HEK293 (cell line): Measurements from ENCODE around the gene SSTR5.

Experiments
- BCL11A ChIP-seq: fragments of 450-650 bp; formaldehyde crosslinking; IDR thresholded peaks from 2 replicates; pipeline ENCODE4 v1.5.1; 2016; ENCODE audit warnings: low read depth, missing biosample characterization, missing genetic modification characterization
- BCL11B ChIP-seq: fragments of 450-650 bp; formaldehyde crosslinking; IDR thresholded peaks from 2 replicates; pipeline ENCODE4 v1.5.1; 2016; ENCODE audit warnings: low read depth, missing biosample characterization, missing genetic modification characterization
- GLI2 ChIP-seq: fragments of 450-650 bp; formaldehyde crosslinking; IDR thresholded peaks from 2 replicates; pipeline ENCODE4; 2017; ENCODE audit warnings: missing biosample characterization, missing genetic modification characterization, low read depth, borderline replicate concordance
- GLIS1 ChIP-seq: fragments of 450-650 bp; formaldehyde crosslinking; IDR thresholded peaks from 2 replicates; pipeline ENCODE4 v1.5.1; 2016; ENCODE audit warnings: missing biosample characterization, missing genetic modification characterization
- HOXC10 ChIP-seq: sonication (generic); formaldehyde crosslinking; IDR thresholded peaks from 2 replicates; pipeline ENCODE4 v1.8.1; 2023; ENCODE audit warnings: mild to moderate bottlenecking, missing genetic modification reagents
- KLF7 ChIP-seq: fragments of 450-650 bp; formaldehyde crosslinking; IDR thresholded peaks from 2 replicates; pipeline ENCODE4 v1.5.1; 2016; ENCODE audit warnings: missing biosample characterization, missing genetic modification characterization, borderline replicate concordance
- MZF1 ChIP-seq: fragments of 450-650 bp; formaldehyde crosslinking; IDR thresholded peaks from 2 replicates; pipeline ENCODE4 v1.5.1; 2017; ENCODE audit warnings: missing biosample characterization, missing genetic modification characterization, borderline replicate concordance
- REPIN1 ChIP-seq: fragments of 450-650 bp; formaldehyde crosslinking; IDR thresholded peaks from 2 replicates; pipeline ENCODE4 v1.5.1; 2017; ENCODE audit warnings: missing biosample characterization, missing genetic modification characterization, low read depth
- SALL2 ChIP-seq: fragments of 450-650 bp; formaldehyde crosslinking; IDR thresholded peaks from 2 replicates; pipeline ENCODE4 v1.5.0; 2017; ENCODE audit warnings: missing biosample characterization, mild to moderate bottlenecking, missing genetic modification characterization, borderline replicate concordance
- SP7 ChIP-seq: fragments of 450-650 bp; formaldehyde crosslinking; IDR thresholded peaks from 2 replicates; pipeline ENCODE4 v1.5.1; 2016; ENCODE audit warnings: missing biosample characterization, missing genetic modification characterization
- YY1 ChIP-seq: fragments of 450-650 bp; formaldehyde crosslinking; IDR thresholded peaks from 2 replicates; pipeline ENCODE4 v1.5.1; 2018; ENCODE audit warnings: missing biosample characterization, missing genetic modification characterization
- ZBTB1 ChIP-seq: fragments of 450-650 bp; formaldehyde crosslinking; IDR thresholded peaks from 2 replicates; pipeline ENCODE4 v1.5.1; 2016; ENCODE audit warnings: missing biosample characterization, missing genetic modification characterization
- ZIC2 ChIP-seq: fragments of 450-650 bp; formaldehyde crosslinking; IDR thresholded peaks from 2 replicates; pipeline ENCODE4 v1.5.1; 2016; ENCODE audit warnings: missing biosample characterization, missing genetic modification characterization
- ZNF146 ChIP-seq: fragments of 450-650 bp; formaldehyde crosslinking; IDR thresholded peaks from 2 replicates; pipeline ENCODE4 v1.5.1; 2016; ENCODE audit warnings: missing biosample characterization, missing genetic modification characterization
- ZNF16 ChIP-seq: fragments of 450-650 bp; formaldehyde crosslinking; IDR thresholded peaks from 2 replicates; pipeline ENCODE4 v1.5.1; 2016; ENCODE audit warnings: low read depth, missing biosample characterization, missing genetic modification characterization
- ZNF175 ChIP-seq: fragments of 450-650 bp; formaldehyde crosslinking; IDR thresholded peaks from 2 replicates; pipeline ENCODE4 v1.5.1; 2016; ENCODE audit warnings: missing biosample characterization, missing genetic modification characterization
- ZNF184 ChIP-seq: fragments of 450-650 bp; IDR thresholded peaks from 2 replicates; pipeline ENCODE4 v1.5.1; 2018; ENCODE audit warnings: missing biosample characterization, mild to moderate bottlenecking, missing genetic modification characterization
- ZNF214 ChIP-seq: fragments of 450-650 bp; formaldehyde crosslinking; IDR thresholded peaks from 2 replicates; pipeline ENCODE4 v1.5.1; 2017; ENCODE audit warnings: missing biosample characterization, mild to moderate bottlenecking, missing genetic modification characterization, borderline replicate concordance
- ZNF266 ChIP-seq: fragments of 450-650 bp; formaldehyde crosslinking; IDR thresholded peaks from 2 replicates; pipeline ENCODE4 v1.5.1; 2016; ENCODE audit warnings: missing biosample characterization, missing genetic modification characterization, low read depth
- ZNF311 ChIP-seq: fragments of 450-650 bp; formaldehyde crosslinking; IDR thresholded peaks from 2 replicates; pipeline ENCODE4 v1.5.1; 2017; ENCODE audit warnings: missing biosample characterization, missing genetic modification characterization, borderline replicate concordance
- ZNF335 ChIP-seq: fragments of 450-650 bp; formaldehyde crosslinking; conservative IDR thresholded peaks from 2 replicates; pipeline ENCODE4 v1.5.1; 2016; ENCODE audit warnings: missing biosample characterization, missing genetic modification characterization
- ZNF394 ChIP-seq: fragments of 450-650 bp; formaldehyde crosslinking; IDR thresholded peaks from 2 replicates; pipeline ENCODE4 v1.5.1; 2016; ENCODE audit warnings: missing biosample characterization, missing genetic modification characterization, mild to moderate bottlenecking, moderate library complexity, borderline replicate concordance
- ZNF426 ChIP-seq: fragments of 450-650 bp; formaldehyde crosslinking; IDR thresholded peaks from 2 replicates; pipeline ENCODE4 v1.5.1; 2017; ENCODE audit warnings: missing biosample characterization, missing genetic modification characterization, mild to moderate bottlenecking, inconsistent platforms, moderate library complexity
- ZNF433 ChIP-seq: fragments of 450-650 bp; formaldehyde crosslinking; IDR thresholded peaks from 2 replicates; pipeline ENCODE4 v1.5.1; 2016; ENCODE audit warnings: missing biosample characterization, missing genetic modification characterization, low read depth
- ZNF555 ChIP-seq: fragments of 450-650 bp; formaldehyde crosslinking; conservative IDR thresholded peaks from 2 replicates; pipeline ENCODE4 v1.5.1; 2017; ENCODE audit warnings: missing biosample characterization, mild to moderate bottlenecking, missing genetic modification characterization, inconsistent platforms
- ZNF600 ChIP-seq: fragments of 450-650 bp; formaldehyde crosslinking; IDR thresholded peaks from 2 replicates; pipeline ENCODE4 v1.5.1; 2016; ENCODE audit warnings: missing biosample characterization, missing genetic modification characterization
- ZNF623 ChIP-seq: fragments of 450-650 bp; formaldehyde crosslinking; IDR thresholded peaks from 2 replicates; pipeline ENCODE4 v1.5.1; 2016; ENCODE audit warnings: missing biosample characterization, missing genetic modification characterization
- ZNF624 ChIP-seq: fragments of 450-650 bp; formaldehyde crosslinking; IDR thresholded peaks from 2 replicates; pipeline ENCODE4 v1.5.1; 2017; ENCODE audit warnings: missing biosample characterization, missing genetic modification characterization
- ZNF626 ChIP-seq: fragments of 450-650 bp; sonication (Bioruptor Pico); formaldehyde crosslinking; IDR thresholded peaks from 2 replicates; pipeline ENCODE4 v1.5.1; 2018; ENCODE audit warnings: missing biosample characterization, missing genetic modification characterization, inconsistent platforms
- ZNF654 ChIP-seq: fragments of 450-650 bp; formaldehyde crosslinking; IDR thresholded peaks from 2 replicates; pipeline ENCODE4 v1.5.1; 2016; ENCODE audit warnings: low read depth, missing biosample characterization, missing genetic modification characterization
- ZNF701 ChIP-seq: fragments of 450-650 bp; formaldehyde crosslinking; IDR thresholded peaks from 2 replicates; pipeline ENCODE4 v1.5.1; 2016; ENCODE audit warnings: missing biosample characterization, missing genetic modification characterization
- ZNF747 ChIP-seq: fragments of 450-650 bp; formaldehyde crosslinking; IDR thresholded peaks from 2 replicates; pipeline ENCODE4 v1.5.1; 2016; ENCODE audit warnings: missing biosample characterization, missing genetic modification characterization
- ZNF776 ChIP-seq: fragments of 450-650 bp; formaldehyde crosslinking; IDR thresholded peaks from 2 replicates; pipeline ENCODE4 v1.5.0; 2017; ENCODE audit warnings: missing biosample characterization, missing genetic modification characterization, borderline replicate concordance
- ZNF785 ChIP-seq: fragments of 450-650 bp; formaldehyde crosslinking; IDR thresholded peaks from 2 replicates; pipeline ENCODE4 v1.5.1; 2016; ENCODE audit warnings: missing biosample characterization, missing genetic modification characterization
- ZNF792 ChIP-seq: fragments of 450-650 bp; formaldehyde crosslinking; IDR thresholded peaks from 2 replicates; pipeline ENCODE4 v1.5.1; 2016; ENCODE audit warnings: missing biosample characterization, missing genetic modification characterization
- TF ChIP-seq, protein P1 (sequence below): fragments of 450-650 bp; formaldehyde crosslinking; IDR thresholded peaks from 2 replicates; pipeline ENCODE4 v1.5.1; 2016; ENCODE audit warnings: missing biosample characterization, missing genetic modification characterization, low read depth
- TF ChIP-seq, protein P2 (sequence below): fragments of 450-650 bp; IDR thresholded peaks from 2 replicates; pipeline ENCODE4 v1.5.1; 2018; ENCODE audit warnings: missing biosample characterization, missing genetic modification characterization
- TF ChIP-seq, protein P3 (sequence below): fragments of 450-650 bp; formaldehyde crosslinking; IDR thresholded peaks from 2 replicates; pipeline ENCODE4 v1.5.1; 2016; ENCODE audit warnings: missing biosample characterization, missing genetic modification characterization
- TF ChIP-seq, protein P4 (sequence below): sonication (generic); formaldehyde crosslinking; IDR thresholded peaks from 2 replicates; pipeline ENCODE4 v1.8.1; 2022; ENCODE audit warnings: mild to moderate bottlenecking, moderate library complexity, missing genetic modification reagents

SSTR5 gene

DNA sequence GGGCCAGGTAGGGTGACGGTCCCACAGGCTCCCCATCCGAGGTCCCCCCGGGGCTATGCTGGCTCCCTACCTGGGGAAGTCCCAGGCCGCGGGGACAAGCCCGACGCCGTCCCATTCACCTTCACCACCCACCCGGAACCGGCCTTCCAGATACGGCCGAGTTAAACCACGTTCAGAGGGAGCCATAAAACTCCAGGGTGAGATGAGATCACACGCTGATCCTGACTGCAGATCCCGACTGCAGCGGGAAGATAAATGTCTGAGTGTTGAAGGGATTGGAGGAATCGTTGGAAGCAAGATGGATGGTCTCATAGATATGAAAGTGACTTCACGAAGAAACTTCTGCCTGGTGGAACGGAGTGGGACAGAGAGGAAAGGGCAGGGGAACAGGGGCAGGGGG lies 37.1 kb downstream of the SSTR5 start (continued):
- TF ChIP-seq ZNF776 = no peak
- TF ChIP-seq SALL2 (tag by site-specific recombination) = no peak
- peak; percentile 97 for TF ChIP-seq ZNF600 (tag by site-specific recombination)
- no peak for TF ChIP-seq HOXC10 (CRISPR knock-in tag)
- no peak for TF ChIP-seq ZNF426
- TF ChIP-seq REPIN1 (tag by site-specific recombination) = no peak
- TF ChIP-seq GLI2 = no peak
- TF ChIP-seq ZNF747 (tag by site-specific recombination) = no peak
- no peak for TF ChIP-seq ZNF555 (tag by site-specific recombination)
- TF ChIP-seq ZNF175 = no peak
- no peak for TF ChIP-seq ZNF701 (tag by site-specific recombination)
- TF ChIP-seq ZNF335 = peak; percentile 11; the same call in 1 of the 2 replicates
- no peak for TF ChIP-seq ZNF624
- TF ChIP-seq ZNF626 (tag by site-specific recombination) = no peak
- TF ChIP-seq ZNF146 (tag by site-specific recombination) = no peak
- TF ChIP-seq ZNF433 = no peak
- TF ChIP-seq MZF1 (tag by site-specific recombination) = no peak
- TF ChIP-seq ZNF394 = no peak
- no peak for TF ChIP-seq ZNF654
- no peak for TF ChIP-seq ZNF623 (tag by site-specific recombination)
- TF ChIP-seq ZNF311 (tag by site-specific recombination) = no peak
- no peak for TF ChIP-seq ZNF184
- TF ChIP-seq BCL11B (tag by site-specific recombination) = no peak
- no peak for TF ChIP-seq ZNF214 (tag by site-specific recombination)
- no peak for TF ChIP-seq ZBTB1 (tag by site-specific recombination)
- TF ChIP-seq ZNF266 (tag by site-specific recombination) = no peak
- TF ChIP-seq, protein P1, sequence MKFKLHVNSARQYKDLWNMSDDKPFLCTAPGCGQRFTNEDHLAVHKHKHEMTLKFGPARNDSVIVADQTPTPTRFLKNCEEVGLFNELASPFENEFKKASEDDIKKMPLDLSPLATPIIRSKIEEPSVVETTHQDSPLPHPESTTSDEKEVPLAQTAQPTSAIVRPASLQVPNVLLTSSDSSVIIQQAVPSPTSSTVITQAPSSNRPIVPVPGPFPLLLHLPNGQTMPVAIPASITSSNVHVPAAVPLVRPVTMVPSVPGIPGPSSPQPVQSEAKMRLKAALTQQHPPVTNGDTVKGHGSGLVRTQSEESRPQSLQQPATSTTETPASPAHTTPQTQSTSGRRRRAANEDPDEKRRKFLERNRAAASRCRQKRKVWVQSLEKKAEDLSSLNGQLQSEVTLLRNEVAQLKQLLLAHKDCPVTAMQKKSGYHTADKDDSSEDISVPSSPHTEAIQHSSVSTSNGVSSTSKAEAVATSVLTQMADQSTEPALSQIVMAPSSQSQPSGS = 0 out of 2 replicates have a peak, but pooled peaks have one; percentile 20
- TF ChIP-seq, protein P2, sequence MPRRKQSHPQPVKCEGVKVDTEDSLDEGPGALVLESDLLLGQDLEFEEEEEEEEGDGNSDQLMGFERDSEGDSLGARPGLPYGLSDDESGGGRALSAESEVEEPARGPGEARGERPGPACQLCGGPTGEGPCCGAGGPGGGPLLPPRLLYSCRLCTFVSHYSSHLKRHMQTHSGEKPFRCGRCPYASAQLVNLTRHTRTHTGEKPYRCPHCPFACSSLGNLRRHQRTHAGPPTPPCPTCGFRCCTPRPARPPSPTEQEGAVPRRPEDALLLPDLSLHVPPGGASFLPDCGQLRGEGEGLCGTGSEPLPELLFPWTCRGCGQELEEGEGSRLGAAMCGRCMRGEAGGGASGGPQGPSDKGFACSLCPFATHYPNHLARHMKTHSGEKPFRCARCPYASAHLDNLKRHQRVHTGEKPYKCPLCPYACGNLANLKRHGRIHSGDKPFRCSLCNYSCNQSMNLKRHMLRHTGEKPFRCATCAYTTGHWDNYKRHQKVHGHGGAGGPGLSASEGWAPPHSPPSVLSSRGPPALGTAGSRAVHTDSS (tag by site-specific recombination) = no peak
- TF ChIP-seq, protein P3, sequence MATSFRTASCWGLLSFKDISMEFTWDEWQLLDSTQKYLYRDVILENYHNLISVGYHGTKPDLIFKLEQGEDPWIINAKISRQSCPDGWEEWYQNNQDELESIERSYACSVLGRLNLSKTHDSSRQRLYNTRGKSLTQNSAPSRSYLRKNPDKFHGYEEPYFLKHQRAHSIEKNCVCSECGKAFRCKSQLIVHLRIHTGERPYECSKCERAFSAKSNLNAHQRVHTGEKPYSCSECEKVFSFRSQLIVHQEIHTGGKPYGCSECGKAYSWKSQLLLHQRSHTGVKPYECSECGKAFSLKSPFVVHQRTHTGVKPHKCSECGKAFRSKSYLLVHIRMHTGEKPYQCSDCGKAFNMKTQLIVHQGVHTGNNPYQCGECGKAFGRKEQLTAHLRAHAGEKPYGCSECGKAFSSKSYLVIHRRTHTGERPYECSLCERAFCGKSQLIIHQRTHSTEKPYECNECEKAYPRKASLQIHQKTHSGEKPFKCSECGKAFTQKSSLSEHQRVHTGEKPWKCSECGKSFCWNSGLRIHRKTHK = no peak
- TF ChIP-seq KLF7 = no peak
- no peak for TF ChIP-seq BCL11A
- TF ChIP-seq, protein P4, sequence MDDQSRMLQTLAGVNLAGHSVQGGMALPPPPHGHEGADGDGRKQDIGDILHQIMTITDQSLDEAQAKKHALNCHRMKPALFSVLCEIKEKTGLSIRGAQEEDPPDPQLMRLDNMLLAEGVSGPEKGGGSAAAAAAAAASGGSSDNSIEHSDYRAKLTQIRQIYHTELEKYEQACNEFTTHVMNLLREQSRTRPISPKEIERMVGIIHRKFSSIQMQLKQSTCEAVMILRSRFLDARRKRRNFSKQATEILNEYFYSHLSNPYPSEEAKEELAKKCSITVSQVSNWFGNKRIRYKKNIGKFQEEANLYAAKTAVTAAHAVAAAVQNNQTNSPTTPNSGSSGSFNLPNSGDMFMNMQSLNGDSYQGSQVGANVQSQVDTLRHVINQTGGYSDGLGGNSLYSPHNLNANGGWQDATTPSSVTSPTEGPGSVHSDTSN (CRISPR knock-in tag) = no peak
- peak; percentile 31; the same call in 1 of the 2 replicates for TF ChIP-seq SP7
- TF ChIP-seq YY1 (tag by site-specific recombination) = no peak
- TF ChIP-seq GLIS1 (tag by site-specific recombination) = 0 out of 2 replicates have a peak, but pooled peaks have one; percentile 23
- no peak for TF ChIP-seq ZNF16 (tag by site-specific recombination)
- peak; percentile 82 for TF ChIP-seq ZIC2 (tag by site-specific recombination)
- no peak for TF ChIP-seq ZNF785 (tag by site-specific recombination)
- no peak for TF ChIP-seq ZNF792 (tag by site-specific recombination)
